Amygdala (tissue), 56 donors: ENCODE measurements around the gene XRCC2.
"Not testable (repeated sequence)": the region's sequence is repeated elsewhere in the genome, so short reads cannot be mapped to it uniquely, and the experiment has no call there.

Source experiments
- DNase-seq, 56 donors: peaks; one replicate each; lab custom pipeline; 2025; lab: John Stamatoyannopoulos, UW

The XRCC2 gene

GRCh38 chr7:152675759-152676636 is at the start of gene XRCC2:
Gene XRCC2, minus strand, starts transcription at chr7:152676141. Its CDS starts 62 bp downstream, at chr7:152676079.
- DNase-seq: peak; percentile 52 to 97 (median 85)

- DNase-seq: no peak
These were observed 47.4 kb upstream of the XRCC2 start for GRCh38 chr7:152723364-152723763.

GRCh38 chr7:152712412-152713042 is 36.6 kb upstream of the XRCC2 start:
- DNase-seq: not testable (repeated sequence)

DNA sequence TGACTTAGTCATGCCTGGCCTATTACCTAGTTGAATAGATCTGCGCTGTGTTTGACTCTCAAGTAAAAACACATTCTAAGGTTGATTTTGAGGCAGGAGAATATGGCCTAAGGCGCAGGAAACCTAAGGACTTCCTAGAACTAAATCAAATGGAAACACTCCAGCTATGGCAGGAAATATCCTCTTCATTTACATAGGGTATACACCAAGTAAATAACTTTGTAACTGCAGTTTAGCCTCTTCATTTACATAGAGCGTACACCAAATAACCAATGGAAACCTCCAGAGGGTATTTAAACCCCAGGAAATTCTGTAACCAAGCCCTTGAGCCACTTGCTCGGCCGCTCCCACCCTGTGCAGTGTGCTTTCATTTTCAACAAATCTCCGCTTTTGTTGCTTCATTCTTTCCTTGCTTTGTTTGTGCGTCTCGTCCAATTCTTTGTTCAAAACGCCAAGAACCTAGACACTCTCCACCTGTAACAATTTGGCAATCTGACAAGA is 35.6 kb upstream of the XRCC2 start:
- no peak for DNase-seq

DNA sequence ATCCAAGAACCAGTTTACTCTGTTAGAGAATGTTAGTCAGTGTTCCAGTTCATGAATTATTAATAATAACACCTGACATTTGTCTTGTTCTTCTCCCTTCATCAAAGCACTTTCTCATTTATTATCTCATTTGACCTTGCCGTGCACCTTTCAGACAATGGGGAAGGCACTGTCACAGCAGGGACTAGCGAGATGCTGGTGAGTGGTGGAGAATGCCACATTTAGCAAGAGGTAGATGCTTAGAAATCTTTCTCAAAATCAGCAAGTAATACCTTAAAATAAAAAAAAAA is 34.2 kb upstream of the XRCC2 start:
- no peak for DNase-seq

DNA sequence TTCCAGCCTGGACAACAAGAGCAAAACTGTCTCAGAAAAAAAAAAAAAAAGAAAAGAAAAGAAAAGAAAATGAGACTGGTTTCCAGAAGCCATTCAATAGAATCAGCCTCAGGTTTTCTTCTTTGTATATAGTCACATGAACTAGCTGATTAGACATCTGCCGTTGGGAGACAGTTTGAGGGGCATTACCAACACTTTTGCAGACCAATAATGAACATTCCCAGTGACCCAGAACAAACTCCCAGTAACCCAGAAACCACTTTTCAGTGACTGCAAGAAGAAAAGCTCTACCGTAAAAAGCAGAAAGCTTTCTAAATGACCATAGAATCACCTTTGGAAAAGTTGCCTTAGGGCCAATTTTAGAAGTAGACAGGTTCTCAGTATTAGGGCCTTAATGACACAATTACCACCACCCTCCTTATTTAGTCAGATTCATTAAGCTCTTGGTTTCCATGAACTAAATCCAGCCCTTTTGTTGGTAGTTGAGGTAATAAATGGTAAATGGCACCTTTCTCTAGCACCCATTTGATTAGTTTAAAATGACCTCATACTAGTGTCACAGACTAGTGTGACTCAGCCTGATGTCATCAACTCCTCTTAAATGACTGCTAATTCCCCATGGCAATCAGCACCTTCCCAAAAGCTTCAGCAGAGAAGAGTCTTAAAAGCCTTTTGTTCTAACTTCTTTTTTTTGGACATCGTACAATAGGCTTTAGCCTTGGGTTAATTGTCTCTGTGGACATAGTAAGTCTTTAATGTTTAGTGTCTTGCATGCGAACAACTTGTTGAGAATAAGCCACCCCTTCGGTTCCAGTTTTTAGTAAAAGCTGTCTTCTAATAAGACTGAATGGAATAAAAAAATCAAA is 33.6 kb upstream of the XRCC2 start:
- no peak for DNase-seq

- no peak for DNase-seq
These were observed 28.9 kb upstream of the XRCC2 start for GRCh38 chr7:152704796-152705384.

GRCh38 chr7:152699079-152699478 is 23.1 kb upstream of the XRCC2 start:
- no peak for DNase-seq

DNA sequence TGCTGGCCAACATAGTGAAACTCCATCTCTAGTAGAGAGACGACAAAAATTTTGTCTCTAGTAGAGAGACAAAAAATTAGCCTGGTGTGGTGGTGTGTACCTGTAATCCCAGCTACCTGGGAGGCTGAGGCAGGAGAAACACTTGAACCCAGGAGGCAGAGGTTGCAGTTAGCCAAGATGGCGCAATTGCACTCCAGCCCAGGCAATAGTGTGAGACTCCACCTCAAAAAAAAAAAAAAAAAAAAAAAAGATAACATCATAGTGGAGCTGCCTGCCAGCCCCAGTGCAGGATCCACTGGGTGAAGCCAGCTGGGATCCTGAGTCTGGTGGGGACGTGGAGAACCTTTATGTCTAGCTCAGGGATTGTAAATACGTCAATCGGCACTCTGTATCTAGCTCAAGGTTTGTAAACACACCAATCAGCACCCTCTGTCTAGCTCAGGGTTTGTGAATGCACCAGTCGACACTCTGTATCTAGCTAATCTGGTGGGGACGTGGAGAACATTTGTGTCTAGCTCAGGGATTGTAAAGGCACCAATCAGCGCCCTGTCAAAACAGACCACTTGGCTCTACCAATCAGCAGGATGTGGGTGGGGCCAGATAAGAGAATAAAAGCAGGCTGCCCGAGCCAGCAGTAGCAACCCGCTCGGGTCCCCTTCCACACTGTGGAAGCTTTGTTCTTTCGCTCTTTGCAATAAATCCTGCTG is 21.5 kb upstream of the XRCC2 start:
- not testable (repeated sequence) for DNase-seq

GRCh38 chr7:152692196-152692595 is 16.3 kb upstream of the XRCC2 start:
- not testable (repeated sequence) for DNase-seq

- no peak for DNase-seq
These were observed 7.4 kb upstream of the XRCC2 start for GRCh38 chr7:152683297-152683696.

GRCh38 chr7:152677808-152678670 is 2.1 kb upstream of the XRCC2 start:
- DNase-seq: no peak

DNA sequence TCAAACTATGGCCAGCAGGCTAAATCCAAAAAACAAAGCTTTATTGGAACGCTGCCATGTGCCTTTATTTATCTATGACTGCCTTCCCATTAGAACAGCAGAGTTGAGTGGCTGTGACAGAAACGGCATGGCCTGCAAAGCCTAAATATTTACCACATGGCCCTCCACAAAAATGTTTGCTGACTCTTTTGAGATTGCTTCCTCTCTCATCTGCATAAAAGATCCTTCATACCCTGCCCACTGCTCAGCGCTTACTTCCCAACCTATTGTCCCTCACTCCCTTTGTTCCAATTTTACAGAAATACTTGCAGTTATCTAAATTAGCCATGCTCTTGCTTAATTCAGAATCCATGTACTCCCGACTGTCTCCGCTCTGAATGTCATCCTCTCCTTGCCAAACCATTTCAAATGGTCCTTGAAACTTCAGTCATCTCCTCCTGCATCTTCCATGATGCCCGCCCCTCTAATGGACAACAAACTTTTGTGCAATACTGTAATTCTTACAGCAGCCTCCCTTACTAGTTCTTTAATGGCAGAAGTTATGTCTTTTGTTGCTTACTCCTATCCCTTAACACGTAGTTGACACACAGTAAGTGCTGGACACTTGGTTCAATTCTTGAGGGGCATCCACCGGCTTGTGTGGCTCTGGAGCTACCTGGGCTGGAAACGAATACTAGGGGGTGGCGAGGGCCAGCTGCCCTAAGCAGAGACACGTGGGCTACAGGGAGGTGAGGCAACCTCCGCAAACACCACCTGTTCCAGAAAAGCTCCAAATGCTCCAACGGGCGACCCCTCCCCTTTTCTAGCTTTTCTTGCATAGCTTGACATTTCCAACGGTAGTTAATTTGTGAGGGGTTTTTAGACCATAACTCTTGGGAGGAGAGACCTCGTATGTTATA is 832 bp downstream of the XRCC2 start:
- DNase-seq: peak in 3 of 56 donors; percentile 5 to 13 (median 6)

GRCh38 chr7:152673897-152674296 is 2.0 kb downstream of the XRCC2 start:
- DNase-seq: no peak

GRCh38 chr7:152672626-152673025 is 3.3 kb downstream of the XRCC2 start:
- DNase-seq: no peak

DNA sequence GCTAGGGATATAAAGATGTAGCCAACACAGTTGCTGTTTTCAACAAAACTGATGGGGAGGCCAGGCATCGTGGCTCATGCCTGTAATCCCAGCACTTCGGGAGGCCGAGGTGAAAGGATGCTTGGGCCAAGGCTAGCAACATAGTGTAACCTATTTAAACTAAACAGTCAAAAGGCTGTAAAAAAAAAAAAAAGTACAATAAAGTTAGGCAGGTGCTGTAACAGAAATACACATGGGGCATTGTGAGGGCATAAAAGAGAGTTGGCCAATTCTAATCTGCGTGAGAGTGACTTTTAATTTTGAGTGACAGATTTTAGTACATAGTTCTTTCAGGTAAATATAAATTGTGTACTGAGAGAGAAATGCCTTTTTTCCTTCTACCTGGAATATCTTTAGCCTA is 6.2 kb downstream of the XRCC2 start:
- DNase-seq: no peak

GRCh38 chr7:152668975-152669374 is 7.0 kb downstream of the XRCC2 start:
- no peak for DNase-seq

GRCh38 chr7:152667958-152668357 is 8.0 kb downstream of the XRCC2 start:
- no peak for DNase-seq
